HUDEP-2 (cell line): Measurements from ENCODE around the gene OPA1.

Experiments used
- DNase-seq, 76 experiments: peaks; one replicate each; lab custom pipeline; 2025; ENCODE audit not compliant: unreplicated experiment in 76 of 76; lab: John Stamatoyannopoulos, UW

OPA1 gene

GRCh38 chr3:193732827-193733226, 139.8 kb downstream of the OPA1 start:
- no peak for DNase-seq

- no peak for DNase-seq
These were observed 141.8 kb downstream of the OPA1 start for GRCh38 chr3:193734737-193735366.

GRCh38 chr3:193735850-193736249, 142.8 kb downstream of the OPA1 start:
- DNase-seq = no peak

- no peak for DNase-seq
These were observed 143.6 kb downstream of the OPA1 start for GRCh38 chr3:193736616-193737015.

GRCh38 chr3:193737191-193737751, 144.3 kb downstream of the OPA1 start:
- DNase-seq = no peak

- no peak for DNase-seq
These were observed 149.6 kb downstream of the OPA1 start for GRCh38 chr3:193742628-193743027.

GRCh38 chr3:193743702-193744047, 150.7 kb downstream of the OPA1 start:
- no peak for DNase-seq

GRCh38 chr3:193744048-193744821, 151.2 kb downstream of the OPA1 start:
- DNase-seq = no peak

- peak in 1 of 76 experiments; percentile 4 for DNase-seq
These were observed 152.0 kb downstream of the OPA1 start for GRCh38 chr3:193744822-193745684.

- DNase-seq = no peak
These were observed 153.8 kb downstream of the OPA1 start for GRCh38 chr3:193746832-193747231.
